ENCODE data around the gene CNIH1. TPM values are rescaled to one million over a fixed set of nuclear protein-coding genes. Genes with fewer than 3 reads are reported as not detected.
A peak's percentile ranks its signal among the peaks of the same experiment; 100 is the strongest.

The CNIH1 gene
- total and polyA plus RNA-seq, 2 of the 13 experiments (the other 11 are each of a cell fraction or from before 2014, with no cell fraction given) = 166 to 421 TPM

- TF ChIP-seq FOXC1 (CRISPR knock-in tag; IDR thresholded peaks at IDR 0.05; ENCODE audit: borderline replicate concordance) (peak; percentile 70; the same call in 1 of the 2 replicates), THRA (CRISPR knock-in tag; IDR thresholded peaks at IDR 0.05; ENCODE audit: borderline replicate concordance) (peak; percentile 79; the same call in 1 of the 2 replicates), SP140L (CRISPR knock-in tag; IDR thresholded peaks at IDR 0.05; ENCODE audit: borderline replicate concordance) (no peak), ZNF468 (CRISPR knock-in tag; IDR thresholded peaks at IDR 0.05) (no peak), USF2 (IDR thresholded peaks at IDR 0.05; ENCODE audit: low read depth, low read length) (no peak), USF2 (CRISPR knock-in tag; IDR thresholded peaks at IDR 0.05; ENCODE audit: borderline replicate concordance) (no peak), ZBTB20 (CRISPR knock-in tag; IDR thresholded peaks at IDR 0.05; ENCODE audit: borderline replicate concordance, low read depth) (0 out of 2 replicates have a peak, but pooled peaks have one; percentile 41), ZNF331 (CRISPR knock-in tag; IDR thresholded peaks at IDR 0.05) (peak; percentile 43; the same call in 1 of the 2 replicates), ZNF264 (CRISPR knock-in tag; IDR thresholded peaks at IDR 0.05) (no peak), RBAK (CRISPR knock-in tag; IDR thresholded peaks at IDR 0.05) (no peak), CBX1 (IDR thresholded peaks at IDR 0.05; ENCODE audit: low read depth) (no peak), GATAD1 (CRISPR knock-in tag; IDR thresholded peaks at IDR 0.05) (peak; percentile 76), ZNF780A (CRISPR knock-in tag; IDR thresholded peaks at IDR 0.05) (no peak), HES4 (CRISPR knock-in tag; IDR thresholded peaks at IDR 0.05; ENCODE audit: borderline replicate concordance) (no peak), ZFY (CRISPR knock-in tag; IDR thresholded peaks at IDR 0.05) (peak; percentile 98), KAT7 (CRISPR knock-in tag; IDR thresholded peaks at IDR 0.05; ENCODE audit: borderline replicate concordance) (peak; percentile 79), HOXA7 (CRISPR knock-in tag; IDR thresholded peaks at IDR 0.05) (no peak), PLSCR1 (CRISPR knock-in tag; IDR thresholded peaks at IDR 0.05; ENCODE audit: borderline replicate concordance) (no peak), LRRFIP1 (CRISPR knock-in tag; conservative IDR thresholded peaks at IDR 0.05) (no peak), FOXK2 (IDR thresholded peaks at IDR 0.05) (no peak), ZNF326 (CRISPR knock-in tag; IDR thresholded peaks at IDR 0.05; ENCODE audit: borderline replicate concordance) (no peak)
- TF ChIP-seq, protein P1, sequence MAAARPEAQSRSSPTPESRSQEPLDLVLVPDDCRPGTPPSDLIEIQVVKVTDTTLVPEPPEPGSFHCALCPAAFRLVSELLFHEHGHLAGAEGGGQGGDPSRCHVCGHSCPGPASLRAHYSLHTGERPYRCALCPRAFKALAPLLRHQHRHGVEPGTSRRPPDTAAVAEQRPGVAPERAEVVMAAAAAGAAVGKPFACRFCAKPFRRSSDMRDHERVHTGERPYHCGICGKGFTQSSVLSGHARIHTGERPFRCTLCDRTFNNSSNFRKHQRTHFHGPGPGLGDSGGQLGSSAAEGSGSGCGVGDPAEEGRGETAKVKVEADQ (CRISPR knock-in tag; IDR thresholded peaks at IDR 0.05; ENCODE audit: borderline replicate concordance) = 0 out of 2 replicates have a peak, but pooled peaks have one; percentile 34
Observed at GRCh38 chr14:54440873-54441868, at the start of gene CNIH1 (continued).

All from HepG2 (cell line).